GM23338 (cell line): ENCODE measurements around the gene PLEKHB1. TPM values are rescaled to one million over a fixed set of nuclear protein-coding genes. Genes with fewer than 3 reads are reported as not detected.

ENCODE experiments used
- ATAC-seq: fragments of 200-7000 bp; cut with Tn5 transposase; 3 replicates; pipeline ENCODE4 v1.9.1; 2020
- DNase-seq: peaks from one replicate; pipeline ENCODE4 v3.0.0-alpha.2; 2015; ENCODE audit warnings: low spot score
- H2AFZ ChIP-seq: fragments of 200-600 bp; sonication (generic); 2 replicates; pipeline ENCODE4 v1.8.0; 2016; ENCODE audit warnings: antibody characterized with exemption, mild to moderate bottlenecking, moderate library complexity
- H3F3A ChIP-seq: fragments of 200-600 bp; sonication (generic); replicated peaks from 2 replicates; pipeline ENCODE4 v1.8.0; 2017; ENCODE audit warnings: antibody characterized with exemption, mixed run types, low read depth
- H3K27ac ChIP-seq: fragments of 200-600 bp; sonication (generic); 2 replicates; pipeline ENCODE4 v1.6.1; 2016; ENCODE audit warnings: low read depth
- H3K27me3 ChIP-seq: fragments of 200-600 bp; sonication (generic); 2 replicates; pipeline ENCODE4 v1.8.0; 2016; ENCODE audit warnings: mild to moderate bottlenecking, mixed run types, moderate library complexity; ENCODE audit not compliant: insufficient read depth
- H3K36me3 ChIP-seq: fragments of 200-600 bp; sonication (generic); 2 replicates; pipeline ENCODE4 v1.8.0; 2016; ENCODE audit warnings: mild to moderate bottlenecking; ENCODE audit not compliant: insufficient read depth
- H3K4me1 ChIP-seq: fragments of 200-600 bp; sonication (generic); 2 replicates; pipeline ENCODE4 v1.8.0; 2016; ENCODE audit warnings: mild to moderate bottlenecking, moderate library complexity; ENCODE audit not compliant: insufficient read depth
- H3K4me2 ChIP-seq: fragments of 200-600 bp; sonication (generic); 2 replicates; pipeline ENCODE4 v1.7.1; 2017; ENCODE audit warnings: mixed run types
- H3K4me3 ChIP-seq: fragments of 200-600 bp; sonication (generic); 2 replicates; pipeline ENCODE4 v1.6.1; 2016; ENCODE audit warnings: mixed run types
- H3K79me2 ChIP-seq: fragments of 200-600 bp; sonication (generic); replicated peaks from 2 replicates; pipeline ENCODE4 v1.8.0; 2017; ENCODE audit warnings: mild to moderate bottlenecking; ENCODE audit not compliant: insufficient read depth
- H3K9me2 ChIP-seq: fragments of 200-600 bp; sonication (generic); 2 replicates; pipeline ENCODE4 v1.8.0; 2017; ENCODE audit not compliant: insufficient read depth
- H4K20me1 ChIP-seq: fragments of 200-600 bp; sonication (generic); replicated peaks from 2 replicates; pipeline ENCODE4 v1.8.0; 2017; ENCODE audit warnings: mild to moderate bottlenecking; ENCODE audit not compliant: insufficient read depth
- H3K27ac Mint-ChIP-seq: 2 replicates; pipeline ENCODE4 v1.8.0; 2020; ENCODE audit warnings: inconsistent platforms, mild to moderate bottlenecking, moderate library complexity, mixed read lengths
- H3K27me3 Mint-ChIP-seq: 3 replicates; pipeline ENCODE4 v1.8.0; 2022; ENCODE audit warnings: low read depth, mild to moderate bottlenecking, moderate library complexity, mixed read lengths, inconsistent platforms; ENCODE audit not compliant: insufficient read depth, poor library complexity
- H3K36me3 Mint-ChIP-seq: 3 replicates; pipeline ENCODE4 v1.8.0; 2021; ENCODE audit warnings: low read depth, mild to moderate bottlenecking, inconsistent platforms, moderate library complexity, mixed read lengths
- H3K4me1 Mint-ChIP-seq: 3 replicates; pipeline ENCODE4 v1.8.0; 2020; ENCODE audit warnings: mild to moderate bottlenecking, inconsistent platforms, mixed read lengths
- H3K4me3 Mint-ChIP-seq: 3 replicates; pipeline ENCODE4 v1.8.0; 2021; ENCODE audit warnings: moderate library complexity, mild to moderate bottlenecking, inconsistent platforms, mixed read lengths
- H3K9me3 Mint-ChIP-seq: 3 replicates; pipeline ENCODE4 v1.8.0; 2020; ENCODE audit warnings: moderate library complexity, mild to moderate bottlenecking, inconsistent platforms, mixed read lengths
- CREB1 ChIP-seq: fragments of 250-450 bp; sonication (Bioruptor Pico); IDR thresholded peaks from 2 replicates; pipeline ENCODE4 v1.5.0; 2020; ENCODE audit warnings: low read depth, mild to moderate bottlenecking, moderate library complexity
- EZH2phosphoT487 ChIP-seq: fragments of 200-600 bp; sonication (generic); IDR thresholded peaks from one replicate; pipeline ENCODE4 v1.8.1; 2018; ENCODE audit warnings: antibody characterized with exemption; ENCODE audit not compliant: unreplicated experiment
- NANOG ChIP-seq: IDR thresholded peaks from 2 replicates; pipeline ENCODE4 v1.6.1; 2016; ENCODE audit warnings: antibody characterized with exemption, borderline replicate concordance
- POLR2AphosphoS5 ChIP-seq: IDR thresholded peaks from 2 replicates; pipeline ENCODE4 v1.6.1; 2016; ENCODE audit warnings: antibody characterized with exemption, low read depth
- STAT1 ChIP-seq: IDR thresholded peaks from one replicate; pipeline ENCODE4 v1.6.1; 2016; ENCODE audit warnings: antibody characterized with exemption; ENCODE audit not compliant: unreplicated experiment
- ZNF331 ChIP-seq: fragments of 250-450 bp; sonication (Bioruptor Pico); IDR thresholded peaks from 2 replicates; pipeline ENCODE4 v1.5.0; 2020; ENCODE audit warnings: low read depth, mild to moderate bottlenecking, moderate library complexity
- polyA plus RNA-seq: library from polyadenylated mRNA; unstranded; fragments of >200 nt; fragmentation: Nextera tagmentation; extraction: Ambion mirVana; gene quantifications from 2 replicates; pipeline ENCODE4 v1.2.1, GENCODE V29; 2016
- total RNA-seq: library from RNA; depleted of rRNA; stranded (reverse); fragments of >200 nt; shearing (Covaris generic); gene quantifications from 2 replicates; pipeline ENCODE4 v1.2.3, GENCODE V29; 2014
- TF ChIP-seq, protein P1 (sequence below): IDR thresholded peaks from 2 replicates; pipeline ENCODE4 v1.6.1; 2016; ENCODE audit warnings: antibody characterized with exemption
- TF ChIP-seq, protein P2 (sequence below): IDR thresholded peaks from one replicate; pipeline ENCODE4 v1.6.1; 2018; ENCODE audit warnings: antibody characterized with exemption; ENCODE audit not compliant: unreplicated experiment
- TF ChIP-seq, protein P3 (sequence below), 2 experiments: fragments of 200-600 bp in 1 of 2; sonication (generic) in 1 of 2; conservative IDR thresholded peaks; 2 replicates each; pipeline versions ENCODE4 v1.5.1 to v1.6.1; 2016 to 2017; ENCODE audit warnings: antibody characterized with exemption in 2 of 2, low read depth in 2 of 2, mild to moderate bottlenecking in 2 of 2, moderate library complexity in 1 of 2
- TF ChIP-seq, protein P4 (sequence below): fragments of 250-450 bp; sonication (Bioruptor Pico); IDR thresholded peaks from 2 replicates; pipeline ENCODE4 v1.5.0; 2020; ENCODE audit warnings: mild to moderate bottlenecking, moderate library complexity

PLEKHB1 gene
- total and polyA plus RNA-seq, 2 experiments from 2014 or later = 20.1 to 20.8 TPM

DNA sequence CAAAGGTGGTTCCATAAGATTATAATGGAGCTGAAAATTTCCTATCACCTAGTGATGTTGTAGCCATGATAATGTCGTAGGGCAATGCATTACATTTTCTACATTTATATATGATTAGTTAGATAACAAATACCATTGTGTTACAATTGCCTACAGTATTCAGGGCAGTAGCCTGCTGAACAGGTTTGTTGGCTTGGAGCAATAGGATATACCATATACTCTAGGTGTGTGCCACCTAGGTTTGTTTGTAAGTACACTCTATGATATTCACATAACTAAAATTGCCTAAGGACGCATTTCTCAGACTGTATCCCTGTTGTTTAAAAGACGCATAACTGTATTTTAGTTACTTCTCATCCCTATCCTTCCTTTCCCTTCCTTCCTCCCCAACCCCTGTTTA, 13.6 kb downstream of the PLEKHB1 start (continued):
- TF ChIP-seq, protein P1, sequence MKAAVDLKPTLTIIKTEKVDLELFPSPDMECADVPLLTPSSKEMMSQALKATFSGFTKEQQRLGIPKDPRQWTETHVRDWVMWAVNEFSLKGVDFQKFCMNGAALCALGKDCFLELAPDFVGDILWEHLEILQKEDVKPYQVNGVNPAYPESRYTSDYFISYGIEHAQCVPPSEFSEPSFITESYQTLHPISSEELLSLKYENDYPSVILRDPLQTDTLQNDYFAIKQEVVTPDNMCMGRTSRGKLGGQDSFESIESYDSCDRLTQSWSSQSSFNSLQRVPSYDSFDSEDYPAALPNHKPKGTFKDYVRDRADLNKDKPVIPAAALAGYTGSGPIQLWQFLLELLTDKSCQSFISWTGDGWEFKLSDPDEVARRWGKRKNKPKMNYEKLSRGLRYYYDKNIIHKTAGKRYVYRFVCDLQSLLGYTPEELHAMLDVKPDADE = no peak
- TF ChIP-seq POLR2AphosphoS5 (no peak), CREB1 (CRISPR knock-in tag) (no peak), STAT1 (no peak), EZH2phosphoT487 (no peak), NANOG (no peak)
- TF ChIP-seq, protein P2, sequence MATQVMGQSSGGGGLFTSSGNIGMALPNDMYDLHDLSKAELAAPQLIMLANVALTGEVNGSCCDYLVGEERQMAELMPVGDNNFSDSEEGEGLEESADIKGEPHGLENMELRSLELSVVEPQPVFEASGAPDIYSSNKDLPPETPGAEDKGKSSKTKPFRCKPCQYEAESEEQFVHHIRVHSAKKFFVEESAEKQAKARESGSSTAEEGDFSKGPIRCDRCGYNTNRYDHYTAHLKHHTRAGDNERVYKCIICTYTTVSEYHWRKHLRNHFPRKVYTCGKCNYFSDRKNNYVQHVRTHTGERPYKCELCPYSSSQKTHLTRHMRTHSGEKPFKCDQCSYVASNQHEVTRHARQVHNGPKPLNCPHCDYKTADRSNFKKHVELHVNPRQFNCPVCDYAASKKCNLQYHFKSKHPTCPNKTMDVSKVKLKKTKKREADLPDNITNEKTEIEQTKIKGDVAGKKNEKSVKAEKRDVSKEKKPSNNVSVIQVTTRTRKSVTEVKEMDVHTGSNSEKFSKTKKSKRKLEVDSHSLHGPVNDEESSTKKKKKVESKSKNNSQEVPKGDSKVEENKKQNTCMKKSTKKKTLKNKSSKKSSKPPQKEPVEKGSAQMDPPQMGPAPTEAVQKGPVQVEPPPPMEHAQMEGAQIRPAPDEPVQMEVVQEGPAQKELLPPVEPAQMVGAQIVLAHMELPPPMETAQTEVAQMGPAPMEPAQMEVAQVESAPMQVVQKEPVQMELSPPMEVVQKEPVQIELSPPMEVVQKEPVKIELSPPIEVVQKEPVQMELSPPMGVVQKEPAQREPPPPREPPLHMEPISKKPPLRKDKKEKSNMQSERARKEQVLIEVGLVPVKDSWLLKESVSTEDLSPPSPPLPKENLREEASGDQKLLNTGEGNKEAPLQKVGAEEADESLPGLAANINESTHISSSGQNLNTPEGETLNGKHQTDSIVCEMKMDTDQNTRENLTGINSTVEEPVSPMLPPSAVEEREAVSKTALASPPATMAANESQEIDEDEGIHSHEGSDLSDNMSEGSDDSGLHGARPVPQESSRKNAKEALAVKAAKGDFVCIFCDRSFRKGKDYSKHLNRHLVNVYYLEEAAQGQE = no peak
- TF ChIP-seq, protein P3, sequence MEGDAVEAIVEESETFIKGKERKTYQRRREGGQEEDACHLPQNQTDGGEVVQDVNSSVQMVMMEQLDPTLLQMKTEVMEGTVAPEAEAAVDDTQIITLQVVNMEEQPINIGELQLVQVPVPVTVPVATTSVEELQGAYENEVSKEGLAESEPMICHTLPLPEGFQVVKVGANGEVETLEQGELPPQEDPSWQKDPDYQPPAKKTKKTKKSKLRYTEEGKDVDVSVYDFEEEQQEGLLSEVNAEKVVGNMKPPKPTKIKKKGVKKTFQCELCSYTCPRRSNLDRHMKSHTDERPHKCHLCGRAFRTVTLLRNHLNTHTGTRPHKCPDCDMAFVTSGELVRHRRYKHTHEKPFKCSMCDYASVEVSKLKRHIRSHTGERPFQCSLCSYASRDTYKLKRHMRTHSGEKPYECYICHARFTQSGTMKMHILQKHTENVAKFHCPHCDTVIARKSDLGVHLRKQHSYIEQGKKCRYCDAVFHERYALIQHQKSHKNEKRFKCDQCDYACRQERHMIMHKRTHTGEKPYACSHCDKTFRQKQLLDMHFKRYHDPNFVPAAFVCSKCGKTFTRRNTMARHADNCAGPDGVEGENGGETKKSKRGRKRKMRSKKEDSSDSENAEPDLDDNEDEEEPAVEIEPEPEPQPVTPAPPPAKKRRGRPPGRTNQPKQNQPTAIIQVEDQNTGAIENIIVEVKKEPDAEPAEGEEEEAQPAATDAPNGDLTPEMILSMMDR (conservative IDR thresholded peaks at IDR 0.05; ENCODE audit: low read depth in 2 of 2) = no peak

DNA sequence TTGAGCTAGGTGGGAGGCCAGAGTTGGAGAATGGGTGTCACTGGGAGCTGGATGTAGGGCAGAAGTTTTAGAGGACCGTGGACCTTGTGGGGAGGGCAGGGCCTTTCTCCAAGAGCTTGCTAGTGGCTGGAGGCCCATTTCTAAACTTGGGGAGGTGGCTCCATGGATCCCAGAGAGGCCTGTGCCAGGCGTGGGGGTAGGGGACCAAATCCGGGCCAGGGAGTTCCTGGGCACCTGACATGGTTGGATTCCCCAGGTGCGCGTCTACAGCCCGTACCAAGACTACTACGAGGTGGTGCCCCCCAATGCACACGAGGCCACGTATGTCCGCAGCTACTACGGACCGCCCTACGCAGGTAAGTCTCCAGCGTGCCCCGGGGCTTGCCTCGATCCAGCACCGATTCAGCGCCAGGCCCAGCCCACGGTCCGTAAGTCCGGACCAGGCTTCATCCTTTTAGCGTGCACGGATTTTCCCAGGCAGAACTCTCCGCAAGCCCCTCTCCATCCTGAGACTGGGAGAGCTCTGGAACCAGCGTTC, 14.2 kb downstream of the PLEKHB1 start:
- Histone ChIP-seq H3K36me3 (no peaks in the 10 kb centered on the region), H3K9me2 (peaks cover 6% of the 10 kb centered on the region; the same call in 1 of the 2 replicates), H3K4me2 (peak overlapping the region; percentile 94), H4K20me1 (no peaks in the 10 kb centered on the region; the same call in 1 of the 2 replicates), H3F3A (peaks cover 4% of the 10 kb centered on the region), H2AFZ (peak overlapping the region; percentile 78; the same call in 1 of the 2 replicates), H3K27me3 (peaks cover 36% of the 10 kb centered on the region), H3K79me2 (no peaks in the 10 kb centered on the region), H3K4me1 (peaks cover 14% of the 10 kb centered on the region; the same call in 1 of the 2 replicates), H3K27ac (no peak overlapping the region), H3K4me3 (peak overlapping the region; percentile 68)
- ATAC-seq (peak; percentile 18; the same call in 2 of the 3 replicates), DNase-seq (no peak)
- peak overlapping the region; percentile 40; the same call in 2 of the 3 replicates for H3K4me3 Mint-ChIP-seq
- no peaks in the 10 kb centered on the region for H3K36me3 Mint-ChIP-seq
- H3K9me3 Mint-ChIP-seq = no peaks in the 10 kb centered on the region
- peaks cover 12% of the 10 kb centered on the region for H3K4me1 Mint-ChIP-seq
- no peak overlapping the region for H3K27ac Mint-ChIP-seq
- H3K27me3 Mint-ChIP-seq = peaks cover 33% of the 10 kb centered on the region
- TF ChIP-seq, protein P4, sequence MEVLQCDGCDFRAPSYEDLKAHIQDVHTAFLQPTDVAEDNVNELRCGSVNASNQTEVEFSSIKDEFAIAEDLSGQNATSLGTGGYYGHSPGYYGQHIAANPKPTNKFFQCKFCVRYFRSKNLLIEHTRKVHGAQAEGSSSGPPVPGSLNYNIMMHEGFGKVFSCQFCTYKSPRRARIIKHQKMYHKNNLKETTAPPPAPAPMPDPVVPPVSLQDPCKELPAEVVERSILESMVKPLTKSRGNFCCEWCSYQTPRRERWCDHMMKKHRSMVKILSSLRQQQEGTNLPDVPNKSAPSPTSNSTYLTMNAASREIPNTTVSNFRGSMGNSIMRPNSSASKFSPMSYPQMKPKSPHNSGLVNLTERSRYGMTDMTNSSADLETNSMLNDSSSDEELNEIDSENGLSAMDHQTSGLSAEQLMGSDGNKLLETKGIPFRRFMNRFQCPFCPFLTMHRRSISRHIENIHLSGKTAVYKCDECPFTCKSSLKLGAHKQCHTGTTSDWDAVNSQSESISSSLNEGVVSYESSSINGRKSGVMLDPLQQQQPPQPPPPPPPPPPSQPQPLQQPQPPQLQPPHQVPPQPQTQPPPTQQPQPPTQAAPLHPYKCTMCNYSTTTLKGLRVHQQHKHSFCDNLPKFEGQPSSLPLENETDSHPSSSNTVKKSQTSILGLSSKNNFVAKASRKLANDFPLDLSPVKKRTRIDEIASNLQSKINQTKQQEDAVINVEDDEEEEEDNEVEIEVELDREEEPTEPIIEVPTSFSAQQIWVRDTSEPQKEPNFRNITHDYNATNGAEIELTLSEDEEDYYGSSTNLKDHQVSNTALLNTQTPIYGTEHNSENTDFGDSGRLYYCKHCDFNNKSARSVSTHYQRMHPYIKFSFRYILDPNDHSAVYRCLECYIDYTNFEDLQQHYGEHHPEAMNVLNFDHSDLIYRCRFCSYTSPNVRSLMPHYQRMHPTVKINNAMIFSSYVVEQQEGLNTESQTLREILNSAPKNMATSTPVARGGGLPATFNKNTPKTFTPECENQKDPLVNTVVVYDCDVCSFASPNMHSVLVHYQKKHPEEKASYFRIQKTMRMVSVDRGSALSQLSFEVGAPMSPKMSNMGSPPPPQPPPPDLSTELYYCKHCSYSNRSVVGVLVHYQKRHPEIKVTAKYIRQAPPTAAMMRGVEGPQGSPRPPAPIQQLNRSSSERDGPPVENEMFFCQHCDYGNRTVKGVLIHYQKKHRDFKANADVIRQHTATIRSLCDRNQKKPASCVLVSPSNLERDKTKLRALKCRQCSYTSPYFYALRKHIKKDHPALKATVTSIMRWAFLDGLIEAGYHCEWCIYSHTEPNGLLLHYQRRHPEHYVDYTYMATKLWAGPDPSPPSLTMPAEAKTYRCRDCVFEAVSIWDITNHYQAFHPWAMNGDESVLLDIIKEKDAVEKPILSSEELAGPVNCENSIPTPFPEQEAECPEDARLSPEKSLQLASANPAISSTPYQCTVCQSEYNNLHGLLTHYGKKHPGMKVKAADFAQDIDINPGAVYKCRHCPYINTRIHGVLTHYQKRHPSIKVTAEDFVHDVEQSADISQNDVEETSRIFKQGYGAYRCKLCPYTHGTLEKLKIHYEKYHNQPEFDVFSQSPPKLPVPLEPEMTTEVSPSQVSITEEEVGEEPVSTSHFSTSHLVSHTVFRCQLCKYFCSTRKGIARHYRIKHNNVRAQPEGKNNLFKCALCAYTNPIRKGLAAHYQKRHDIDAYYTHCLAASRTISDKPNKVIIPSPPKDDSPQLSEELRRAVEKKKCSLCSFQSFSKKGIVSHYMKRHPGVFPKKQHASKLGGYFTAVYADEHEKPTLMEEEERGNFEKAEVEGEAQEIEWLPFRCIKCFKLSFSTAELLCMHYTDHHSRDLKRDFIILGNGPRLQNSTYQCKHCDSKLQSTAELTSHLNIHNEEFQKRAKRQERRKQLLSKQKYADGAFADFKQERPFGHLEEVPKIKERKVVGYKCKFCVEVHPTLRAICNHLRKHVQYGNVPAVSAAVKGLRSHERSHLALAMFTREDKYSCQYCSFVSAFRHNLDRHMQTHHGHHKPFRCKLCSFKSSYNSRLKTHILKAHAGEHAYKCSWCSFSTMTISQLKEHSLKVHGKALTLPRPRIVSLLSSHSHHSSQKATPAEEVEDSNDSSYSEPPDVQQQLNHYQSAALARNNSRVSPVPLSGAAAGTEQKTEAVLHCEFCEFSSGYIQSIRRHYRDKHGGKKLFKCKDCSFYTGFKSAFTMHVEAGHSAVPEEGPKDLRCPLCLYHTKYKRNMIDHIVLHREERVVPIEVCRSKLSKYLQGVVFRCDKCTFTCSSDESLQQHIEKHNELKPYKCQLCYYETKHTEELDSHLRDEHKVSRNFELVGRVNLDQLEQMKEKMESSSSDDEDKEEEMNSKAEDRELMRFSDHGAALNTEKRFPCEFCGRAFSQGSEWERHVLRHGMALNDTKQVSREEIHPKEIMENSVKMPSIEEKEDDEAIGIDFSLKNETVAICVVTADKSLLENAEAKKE = no peak
- TF ChIP-seq EZH2phosphoT487 (no peak), STAT1 (no peak), ZNF331 (CRISPR knock-in tag) (no peak)
- TF ChIP-seq, protein P1 = no peak
